ENCODE measurements around the gene RAB2B.

RAB2B gene

GRCh38 chr14:21476925-21477681 lies at the start of gene RAB2B, which contains the start of gene TOX4:
TSS of gene RAB2B (minus strand) at chr14:21476959. CDS start at chr14:21476872, 87 bp downstream.
TSS of gene TOX4 (plus strand) at chr14:21477195. CDS start at chr14:21477279, 84 bp downstream.
- Histone ChIP-seq H3K27me3 (ENCODE audit: control insufficient read depth in 5 of 5, insufficient read depth in 4 of 5, low read length in 5 of 5) (no peaks in the 10 kb centered on the region), H3K9ac (ENCODE audit: low read length in 5 of 5) (peak within 1 kb of the TSS; percentile 87 to 99 (median 98)), H3K4me1 (ENCODE audit: control insufficient read depth in 5 of 5, insufficient read depth in 5 of 5, low read length in 5 of 5) (peaks cover 0 to 24% (median 19%) of the 10 kb centered on the region in 5 donors), H3K36me3 (ENCODE audit: control insufficient read depth in 5 of 5, insufficient read depth in 5 of 5, low read length in 5 of 5) (peaks cover 9 to 26% (median 12%) of the 10 kb centered on the region in 5 donors), H3K27ac (ENCODE audit: low read depth, low read length) (peak within 1 kb of the TSS; percentile 89), H3K9me3 (ENCODE audit: control insufficient read depth in 5 of 5, low read length in 5 of 5) (no peaks in the 10 kb centered on the region), H3K4me3 (ENCODE audit: low read depth in 1 of 5, low read length in 5 of 5) (peak within 1 kb of the TSS; percentile 84 to 100 (median 99))

DNA sequence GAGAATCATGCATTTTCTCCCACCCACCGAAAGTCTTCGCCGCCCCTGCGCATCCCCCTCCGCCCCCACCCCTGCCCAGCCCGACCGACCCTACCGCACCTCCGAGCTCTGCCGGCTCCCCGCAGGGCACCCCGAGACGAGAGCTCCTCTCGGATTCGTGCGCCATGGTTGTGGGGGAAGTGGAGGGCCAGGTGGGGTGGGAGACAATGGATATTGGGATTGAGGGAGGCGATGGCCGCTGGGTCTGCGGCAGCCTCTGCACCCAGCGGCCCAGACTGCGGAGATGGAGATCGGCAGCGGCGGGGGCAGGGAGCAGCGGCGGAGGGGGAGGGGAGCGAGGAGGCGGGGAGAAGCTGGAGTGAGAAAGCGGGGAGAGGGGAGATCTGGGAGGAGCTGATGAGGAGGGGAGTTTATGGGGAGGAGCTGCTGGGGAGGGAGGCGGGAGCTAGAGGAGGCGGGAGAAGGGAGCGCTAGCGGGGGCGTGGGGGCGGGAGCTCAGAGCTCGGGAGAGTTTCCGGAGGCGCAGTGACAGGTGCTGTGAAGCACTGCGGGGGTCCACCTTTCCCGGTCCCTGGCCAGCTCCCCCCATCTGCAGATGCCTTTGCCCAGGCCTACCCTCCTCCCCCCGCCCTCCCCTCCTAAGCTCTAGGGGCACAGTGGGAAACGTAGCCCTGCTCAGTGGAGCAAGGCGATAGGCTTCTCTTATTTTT lies 49.4 kb upstream of the RAB2B start, which contains the start of gene SALL2:
Gene SALL2 (minus strand): TSS at position 385 of the 710 bp plus-strand sequence. CDS start 219 bp downstream, at position 166.
- Histone ChIP-seq H3K27ac (ENCODE audit: low read depth, low read length) (no peak within 1 kb of the TSS), H3K9me3 (ENCODE audit: control insufficient read depth in 5 of 5, low read length in 5 of 5) (no peaks in the 10 kb centered on the region), H3K36me3 (ENCODE audit: control insufficient read depth in 5 of 5, insufficient read depth in 5 of 5, low read length in 5 of 5) (no peaks in the 10 kb centered on the region), H3K4me3 (ENCODE audit: low read depth in 1 of 5, low read length in 5 of 5) (peak within 1 kb of the TSS; percentile 70 to 73 (median 73)), H3K4me1 (ENCODE audit: control insufficient read depth in 5 of 5, insufficient read depth in 5 of 5, low read length in 5 of 5) (peaks cover 0 to 18% (median 12%) of the 10 kb centered on the region in 5 donors), H3K9ac (ENCODE audit: low read length in 5 of 5) (peak within 1 kb of the TSS in 4 of 5 donors; percentile 30 to 68 (median 48)), H3K27me3 (ENCODE audit: control insufficient read depth in 5 of 5, insufficient read depth in 4 of 5, low read length in 5 of 5) (no peaks in the 10 kb centered on the region)

DNA sequence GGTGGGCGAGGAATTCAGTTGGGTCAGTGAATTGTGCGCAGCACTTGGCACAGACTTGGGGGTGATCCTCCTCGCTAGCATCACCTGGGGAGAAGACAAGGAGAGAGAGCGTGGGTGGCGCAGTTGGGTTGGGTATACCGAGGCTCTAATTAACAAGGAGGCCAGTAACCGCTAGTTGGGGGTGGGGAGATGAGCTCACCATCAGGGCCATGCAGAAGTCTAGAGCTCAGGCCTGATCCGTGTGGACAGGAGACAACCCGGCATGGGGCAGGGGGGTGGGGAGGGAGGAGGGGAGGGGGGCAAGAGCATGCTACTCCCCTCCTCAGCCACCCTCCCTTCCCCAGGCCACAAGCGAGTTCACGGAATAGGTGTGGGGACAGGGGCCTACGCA lies 48.8 kb upstream of the RAB2B start:
- H3K9ac ChIP-seq (ENCODE audit: low read length in 5 of 5) = no peak overlapping the region
- H3K27ac ChIP-seq (ENCODE audit: low read depth, low read length) = no peak overlapping the region
- H3K36me3 ChIP-seq (ENCODE audit: control insufficient read depth in 5 of 5, insufficient read depth in 5 of 5, low read length in 5 of 5) = no peaks in the 10 kb centered on the region
- H3K9me3 ChIP-seq (ENCODE audit: control insufficient read depth in 5 of 5, low read length in 5 of 5) = no peaks in the 10 kb centered on the region
- H3K4me3 ChIP-seq (ENCODE audit: low read depth in 1 of 5, low read length in 5 of 5) = peak overlapping the region; percentile 70 to 73 (median 73)
- H3K4me1 ChIP-seq (ENCODE audit: control insufficient read depth in 5 of 5, insufficient read depth in 5 of 5, low read length in 5 of 5) = peaks cover 0 to 18% (median 12%) of the 10 kb centered on the region in 5 donors
- H3K27me3 ChIP-seq (ENCODE audit: control insufficient read depth in 5 of 5, insufficient read depth in 4 of 5, low read length in 5 of 5) = no peaks in the 10 kb centered on the region

DNA sequence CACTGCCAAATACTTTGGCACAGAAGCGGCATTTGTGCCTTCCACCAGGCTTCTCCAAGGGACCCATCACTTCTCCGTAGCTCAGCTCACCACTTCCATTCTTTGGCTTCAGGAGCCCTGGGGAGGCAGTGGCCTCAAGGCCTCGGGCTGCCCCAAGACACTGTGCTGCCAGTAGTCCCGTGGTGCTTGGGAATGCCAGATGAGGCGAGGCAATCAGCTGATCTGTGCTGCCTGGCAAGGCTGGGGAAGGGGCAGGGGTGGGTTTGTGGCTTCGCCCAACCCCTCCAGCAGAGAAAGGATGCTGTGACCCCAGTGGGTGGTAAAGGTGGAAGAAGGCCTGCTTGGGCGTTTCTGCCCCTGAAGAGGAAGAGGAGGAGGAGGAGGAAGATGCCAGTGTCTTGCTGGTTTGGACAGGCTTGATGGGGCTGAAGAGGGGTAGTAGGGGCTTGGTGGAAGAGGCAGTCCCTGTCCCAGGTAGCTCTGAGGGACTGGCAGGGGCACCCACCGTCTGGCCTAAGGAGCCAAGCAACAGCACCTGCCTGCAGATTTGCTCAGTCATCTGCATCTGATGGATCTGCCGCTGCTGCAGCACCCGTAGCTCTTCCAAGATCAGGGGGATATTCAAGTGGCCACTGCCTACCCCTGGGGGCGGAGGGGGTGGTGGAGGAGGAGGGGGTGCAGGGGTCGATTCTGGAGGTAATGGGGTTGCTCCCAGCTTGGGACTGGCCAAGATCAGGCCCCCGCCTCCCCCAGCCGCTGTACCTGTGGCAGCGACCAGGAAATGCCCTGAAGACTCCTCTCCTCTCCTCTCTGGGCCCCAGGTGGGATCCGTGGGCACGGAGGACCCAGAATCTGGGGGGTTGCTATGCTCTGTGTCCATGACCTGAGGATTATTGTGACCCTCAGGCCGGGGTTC lies 48.1 kb upstream of the RAB2B start:
- Histone ChIP-seq H3K27ac (ENCODE audit: low read depth, low read length) (no peak overlapping the region), H3K9ac (ENCODE audit: low read length in 5 of 5) (no peak overlapping the region), H3K4me3 (ENCODE audit: low read depth in 1 of 5, low read length in 5 of 5) (peak overlapping the region in 2 of 5 donors; percentile 73), H3K36me3 (ENCODE audit: control insufficient read depth in 5 of 5, insufficient read depth in 5 of 5, low read length in 5 of 5) (no peaks in the 10 kb centered on the region), H3K27me3 (ENCODE audit: control insufficient read depth in 5 of 5, insufficient read depth in 4 of 5, low read length in 5 of 5) (no peaks in the 10 kb centered on the region), H3K4me1 (ENCODE audit: control insufficient read depth in 5 of 5, insufficient read depth in 5 of 5, low read length in 5 of 5) (peaks cover 0 to 18% (median 12%) of the 10 kb centered on the region in 5 donors), H3K9me3 (ENCODE audit: control insufficient read depth in 5 of 5, low read length in 5 of 5) (no peaks in the 10 kb centered on the region)

DNA sequence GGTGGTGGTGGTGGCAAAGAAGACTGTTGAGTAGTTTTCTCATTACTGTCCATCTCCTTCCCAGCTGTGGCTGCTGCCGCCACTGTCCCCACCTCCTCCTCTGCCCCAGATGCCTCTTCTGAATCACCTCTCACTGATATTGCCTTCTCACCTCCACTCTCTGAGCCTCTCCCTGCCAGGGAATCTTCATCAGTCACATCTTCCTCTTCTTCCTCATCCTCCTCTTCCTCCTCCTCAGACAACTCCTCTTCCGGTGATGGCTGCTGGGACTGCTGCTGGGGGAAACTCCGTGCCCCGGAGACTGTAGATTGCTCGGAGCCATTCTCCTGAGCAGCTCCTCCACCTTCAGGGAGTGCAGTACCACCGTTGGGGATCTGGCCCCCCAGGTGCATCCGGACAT lies 46.4 kb upstream of the RAB2B start:
- Histone ChIP-seq H3K36me3 (ENCODE audit: control insufficient read depth in 5 of 5, insufficient read depth in 5 of 5, low read length in 5 of 5) (no peaks in the 10 kb centered on the region), H3K9ac (ENCODE audit: low read length in 5 of 5) (no peak overlapping the region), H3K27me3 (ENCODE audit: control insufficient read depth in 5 of 5, insufficient read depth in 4 of 5, low read length in 5 of 5) (no peaks in the 10 kb centered on the region), H3K4me3 (ENCODE audit: low read depth in 1 of 5, low read length in 5 of 5) (no peak overlapping the region), H3K27ac (ENCODE audit: low read depth, low read length) (no peak overlapping the region), H3K4me1 (ENCODE audit: control insufficient read depth in 5 of 5, insufficient read depth in 5 of 5, low read length in 5 of 5) (peaks cover 0 to 18% (median 12%) of the 10 kb centered on the region in 5 donors), H3K9me3 (ENCODE audit: control insufficient read depth in 5 of 5, low read length in 5 of 5) (no peaks in the 10 kb centered on the region)

DNA sequence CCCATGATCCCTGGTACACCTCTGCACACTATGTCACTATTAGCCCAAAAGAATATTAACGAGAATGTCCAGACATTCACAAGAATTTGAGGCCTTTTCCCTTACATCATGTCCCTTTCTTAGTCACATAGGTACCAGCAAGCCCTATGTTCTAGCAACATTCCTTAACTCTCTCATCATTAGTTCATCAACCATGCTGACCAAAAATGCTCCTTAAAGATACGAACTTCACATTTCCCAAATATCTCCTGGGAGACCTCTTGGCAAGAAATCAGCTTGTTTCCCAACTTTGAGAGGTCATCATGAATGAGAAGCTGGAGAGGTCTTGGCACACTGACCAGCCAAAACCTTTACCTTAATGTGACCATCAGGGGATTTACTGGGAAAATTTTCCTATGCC lies 44.7 kb upstream of the RAB2B start:
- H3K9me3 ChIP-seq (ENCODE audit: control insufficient read depth in 5 of 5, low read length in 5 of 5) = no peaks in the 10 kb centered on the region
- peaks cover 0 to 11% (median 6%) of the 10 kb centered on the region in 5 donors for H3K4me1 ChIP-seq (ENCODE audit: control insufficient read depth in 5 of 5, insufficient read depth in 5 of 5, low read length in 5 of 5)
- H3K27me3 ChIP-seq (ENCODE audit: control insufficient read depth in 5 of 5, insufficient read depth in 4 of 5, low read length in 5 of 5) = no peaks in the 10 kb centered on the region
- H3K27ac ChIP-seq (ENCODE audit: low read depth, low read length) = no peak overlapping the region
- no peaks in the 10 kb centered on the region for H3K36me3 ChIP-seq (ENCODE audit: control insufficient read depth in 5 of 5, insufficient read depth in 5 of 5, low read length in 5 of 5)
- H3K9ac ChIP-seq (ENCODE audit: low read length in 5 of 5) = peak overlapping the region in 1 of 5 donors; percentile 21
- no peak overlapping the region for H3K4me3 ChIP-seq (ENCODE audit: low read depth in 1 of 5, low read length in 5 of 5)

- Histone ChIP-seq H3K27me3 (ENCODE audit: control insufficient read depth in 5 of 5, insufficient read depth in 4 of 5, low read length in 5 of 5) (peaks cover 0 to 3% (median 0%) of the 10 kb centered on the region in 5 donors), H3K4me1 (ENCODE audit: control insufficient read depth in 5 of 5, insufficient read depth in 5 of 5, low read length in 5 of 5) (peaks cover 0 to 4% (median 4%) of the 10 kb centered on the region in 5 donors), H3K9me3 (ENCODE audit: control insufficient read depth in 5 of 5, low read length in 5 of 5) (no peaks in the 10 kb centered on the region), H3K9ac (ENCODE audit: low read length in 5 of 5) (no peak overlapping the region), H3K27ac (ENCODE audit: low read depth, low read length) (no peak overlapping the region), H3K4me3 (ENCODE audit: low read depth in 1 of 5, low read length in 5 of 5) (no peak overlapping the region), H3K36me3 (ENCODE audit: control insufficient read depth in 5 of 5, insufficient read depth in 5 of 5, low read length in 5 of 5) (no peaks in the 10 kb centered on the region)
Observed at GRCh38 chr14:21520767-21521166, 44.0 kb upstream of the RAB2B start.

DNA sequence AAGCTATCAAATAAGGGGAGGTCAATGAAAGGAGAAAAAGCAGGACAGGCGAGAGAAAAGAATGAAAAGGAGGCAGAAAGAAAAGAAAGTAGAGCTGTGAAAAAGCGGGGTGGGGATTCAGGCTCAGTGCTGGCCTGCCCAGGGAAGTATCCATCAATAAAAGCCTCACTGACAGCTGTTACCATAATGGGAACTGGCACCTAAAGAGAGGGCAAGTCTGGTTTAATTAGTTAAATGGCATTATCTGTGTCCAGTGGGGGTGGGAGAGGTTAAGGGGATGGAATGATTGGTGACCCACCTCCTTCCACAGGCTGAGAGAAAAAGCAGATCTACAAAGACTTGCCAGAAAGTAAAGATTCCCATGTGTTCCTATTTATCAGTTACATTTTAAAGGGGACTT lies 42.0 kb upstream of the RAB2B start:
- H3K4me1 ChIP-seq (ENCODE audit: control insufficient read depth in 5 of 5, insufficient read depth in 5 of 5, low read length in 5 of 5) = peaks cover 0 to 4% (median 0%) of the 10 kb centered on the region in 5 donors
- H3K27me3 ChIP-seq (ENCODE audit: control insufficient read depth in 5 of 5, insufficient read depth in 4 of 5, low read length in 5 of 5) = peaks cover 0 to 3% (median 0%) of the 10 kb centered on the region in 5 donors
- no peaks in the 10 kb centered on the region for H3K36me3 ChIP-seq (ENCODE audit: control insufficient read depth in 5 of 5, insufficient read depth in 5 of 5, low read length in 5 of 5)
- no peak overlapping the region for H3K4me3 ChIP-seq (ENCODE audit: low read depth in 1 of 5, low read length in 5 of 5)
- no peak overlapping the region for H3K9ac ChIP-seq (ENCODE audit: low read length in 5 of 5)
- H3K27ac ChIP-seq (ENCODE audit: low read depth, low read length) = no peak overlapping the region
- H3K9me3 ChIP-seq (ENCODE audit: control insufficient read depth in 5 of 5, low read length in 5 of 5) = no peaks in the 10 kb centered on the region

DNA sequence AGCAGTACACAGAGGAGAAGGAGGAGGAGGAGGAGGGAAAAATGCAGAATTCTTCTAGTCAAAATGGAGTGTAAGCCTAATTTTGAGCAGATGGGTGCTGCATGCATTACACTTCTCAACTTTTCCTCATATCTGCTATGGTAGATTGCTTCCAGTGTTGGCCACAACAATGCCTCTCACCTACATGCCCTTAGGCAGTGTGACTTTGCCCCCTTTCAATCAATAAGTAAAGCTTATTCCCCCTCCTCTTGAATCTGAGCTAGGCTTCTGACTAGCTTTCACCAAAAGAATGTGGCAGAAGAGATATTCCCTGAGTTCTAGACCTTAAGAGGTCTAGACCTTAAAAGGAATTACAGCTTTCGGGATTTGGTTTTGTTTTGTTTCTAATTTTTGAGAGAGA lies 37.6 kb upstream of the RAB2B start:
- H3K27me3 ChIP-seq (ENCODE audit: control insufficient read depth in 5 of 5, insufficient read depth in 4 of 5, low read length in 5 of 5) = peaks cover 0 to 3% (median 0%) of the 10 kb centered on the region in 5 donors
- H3K27ac ChIP-seq (ENCODE audit: low read depth, low read length) = no peak overlapping the region
- H3K36me3 ChIP-seq (ENCODE audit: control insufficient read depth in 5 of 5, insufficient read depth in 5 of 5, low read length in 5 of 5) = no peaks in the 10 kb centered on the region
- H3K4me3 ChIP-seq (ENCODE audit: low read depth in 1 of 5, low read length in 5 of 5) = no peak overlapping the region
- H3K9me3 ChIP-seq (ENCODE audit: control insufficient read depth in 5 of 5, low read length in 5 of 5) = no peaks in the 10 kb centered on the region
- peaks cover 2 to 21% (median 19%) of the 10 kb centered on the region in 5 donors for H3K4me1 ChIP-seq (ENCODE audit: control insufficient read depth in 5 of 5, insufficient read depth in 5 of 5, low read length in 5 of 5)
- no peak overlapping the region for H3K9ac ChIP-seq (ENCODE audit: low read length in 5 of 5)
